GM12891 (cell line): ENCODE results near the gene RETREG1.

Experiments
- POLR2A ChIP-seq: IDR thresholded peaks from 2 replicates; pipeline ENCODE4 v1.6.1; 2011; ENCODE audit warnings: low read depth, low read length, control low read depth
- SPI1 ChIP-seq: IDR thresholded peaks from 2 replicates; pipeline ENCODE4 v1.6.1; 2011; ENCODE audit warnings: low read depth, low read length, control low read depth

DNA sequence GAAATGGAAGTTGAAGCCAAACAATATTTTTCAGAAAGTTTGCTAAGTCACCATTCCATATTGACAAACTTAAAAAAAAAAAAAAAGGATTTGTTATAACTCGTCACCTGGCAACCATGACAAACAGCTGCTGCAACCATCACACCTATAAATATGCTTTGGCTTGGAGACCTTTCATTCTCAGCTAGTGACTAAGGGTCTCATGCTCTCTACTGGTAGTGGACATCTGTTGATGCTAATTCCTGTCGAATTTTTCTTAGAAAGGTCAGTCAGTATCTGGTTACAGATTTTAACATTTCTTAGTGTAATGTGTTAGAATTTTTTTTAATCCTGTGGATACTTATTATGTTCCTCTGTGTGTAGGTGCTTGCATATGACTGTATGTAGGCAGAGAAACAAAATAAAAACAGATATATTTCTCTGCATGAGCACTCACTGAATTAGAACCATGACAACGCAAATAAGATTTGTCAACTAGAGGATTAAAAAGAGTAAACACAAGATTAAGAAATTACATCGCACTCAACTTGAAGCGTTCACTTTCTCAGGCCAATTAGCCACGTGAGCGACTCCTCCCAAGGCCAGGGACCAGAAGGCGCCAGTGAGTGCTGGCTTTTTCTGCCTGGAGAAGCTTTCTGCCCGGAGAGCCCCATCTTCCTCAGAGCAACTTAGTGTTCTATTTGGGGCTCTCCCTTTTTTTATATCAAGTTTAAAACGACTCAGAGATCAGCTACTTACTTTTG is 124.2 kb downstream of the RETREG1 start:
- TF ChIP-seq SPI1 (no peak), POLR2A (no peak)
